ENCODE measurements around the gene VOPP1.
"Not testable (repeated sequence)": the region's sequence is repeated elsewhere in the genome, so short reads cannot be mapped to it uniquely, and the experiment has no call there.

VOPP1 gene

GRCh38 chr7:55572378-55573233, at the start of gene VOPP1:
Gene VOPP1 (minus strand): TSS chr7:55572502. CDS start chr7:55572324, 178 bp downstream.
- Histone ChIP-seq H3K9ac (ENCODE audit: low read depth, low read length) (peak within 1 kb of the TSS; percentile 82), H3K4me3 (ENCODE audit: low read depth, low read length) (peak within 1 kb of the TSS; percentile 89), H3K27me3 (ENCODE audit: control insufficient read depth, insufficient read depth, low read length) (peaks cover 2% of the 10 kb centered on the region), H3K4me1 (ENCODE audit: control insufficient read depth, insufficient read depth, low read length) (peaks cover 35% of the 10 kb centered on the region), H3K36me3 (ENCODE audit: control insufficient read depth, insufficient read depth, low read length) (no peaks in the 10 kb centered on the region), H3K9me3 (ENCODE audit: control insufficient read depth, insufficient read depth, low read length) (no peaks in the 10 kb centered on the region)

GRCh38 chr7:55618913-55619312, 46.6 kb upstream of the VOPP1 start:
- no peaks in the 10 kb centered on the region for H3K36me3 ChIP-seq (ENCODE audit: control insufficient read depth, insufficient read depth, low read length)
- H3K4me1 ChIP-seq (ENCODE audit: control insufficient read depth, insufficient read depth, low read length): no peaks in the 10 kb centered on the region
- H3K27me3 ChIP-seq (ENCODE audit: control insufficient read depth, insufficient read depth, low read length): no peaks in the 10 kb centered on the region
- H3K9ac ChIP-seq (ENCODE audit: low read depth, low read length): no peak overlapping the region
- H3K9me3 ChIP-seq (ENCODE audit: control insufficient read depth, insufficient read depth, low read length): peaks cover 13% of the 10 kb centered on the region
- no peak overlapping the region for H3K4me3 ChIP-seq (ENCODE audit: low read depth, low read length)

GRCh38 chr7:55614365-55615064, 42.2 kb upstream of the VOPP1 start:
- H3K9me3 ChIP-seq (ENCODE audit: control insufficient read depth, insufficient read depth, low read length); H3K9ac ChIP-seq (ENCODE audit: low read depth, low read length); H3K4me1 ChIP-seq (ENCODE audit: control insufficient read depth, insufficient read depth, low read length); H3K4me3 ChIP-seq (ENCODE audit: low read depth, low read length); H3K27me3 ChIP-seq (ENCODE audit: control insufficient read depth, insufficient read depth, low read length); H3K36me3 ChIP-seq (ENCODE audit: control insufficient read depth, insufficient read depth, low read length): not testable (repeated sequence)

- H3K27me3 ChIP-seq (ENCODE audit: control insufficient read depth, insufficient read depth, low read length); H3K4me1 ChIP-seq (ENCODE audit: control insufficient read depth, insufficient read depth, low read length); H3K4me3 ChIP-seq (ENCODE audit: low read depth, low read length); H3K36me3 ChIP-seq (ENCODE audit: control insufficient read depth, insufficient read depth, low read length); H3K9ac ChIP-seq (ENCODE audit: low read depth, low read length); H3K9me3 ChIP-seq (ENCODE audit: control insufficient read depth, insufficient read depth, low read length): not testable (repeated sequence)
Measured at GRCh38 chr7:55609726-55610125, 37.4 kb upstream of the VOPP1 start.

- H3K4me1 ChIP-seq (ENCODE audit: control insufficient read depth, insufficient read depth, low read length); H3K9me3 ChIP-seq (ENCODE audit: control insufficient read depth, insufficient read depth, low read length); H3K9ac ChIP-seq (ENCODE audit: low read depth, low read length); H3K36me3 ChIP-seq (ENCODE audit: control insufficient read depth, insufficient read depth, low read length); H3K4me3 ChIP-seq (ENCODE audit: low read depth, low read length); H3K27me3 ChIP-seq (ENCODE audit: control insufficient read depth, insufficient read depth, low read length): not testable (repeated sequence)
Measured at GRCh38 chr7:55605661-55606060, 33.4 kb upstream of the VOPP1 start.

- H3K9me3 ChIP-seq (ENCODE audit: control insufficient read depth, insufficient read depth, low read length); H3K4me3 ChIP-seq (ENCODE audit: low read depth, low read length); H3K9ac ChIP-seq (ENCODE audit: low read depth, low read length); H3K27me3 ChIP-seq (ENCODE audit: control insufficient read depth, insufficient read depth, low read length); H3K36me3 ChIP-seq (ENCODE audit: control insufficient read depth, insufficient read depth, low read length); H3K4me1 ChIP-seq (ENCODE audit: control insufficient read depth, insufficient read depth, low read length): not testable (repeated sequence)
Measured at GRCh38 chr7:55597944-55598499, 25.7 kb upstream of the VOPP1 start.

- not testable (repeated sequence) for H3K9me3 ChIP-seq (ENCODE audit: control insufficient read depth, insufficient read depth, low read length); H3K9ac ChIP-seq (ENCODE audit: low read depth, low read length); H3K4me1 ChIP-seq (ENCODE audit: control insufficient read depth, insufficient read depth, low read length); H3K4me3 ChIP-seq (ENCODE audit: low read depth, low read length); H3K36me3 ChIP-seq (ENCODE audit: control insufficient read depth, insufficient read depth, low read length); H3K27me3 ChIP-seq (ENCODE audit: control insufficient read depth, insufficient read depth, low read length)
Measured at GRCh38 chr7:55597214-55597739, 25.0 kb upstream of the VOPP1 start.

GRCh38 chr7:55595511-55595910, 23.2 kb upstream of the VOPP1 start:
- no peaks in the 10 kb centered on the region for H3K9me3 ChIP-seq (ENCODE audit: control insufficient read depth, insufficient read depth, low read length)
- H3K4me1 ChIP-seq (ENCODE audit: control insufficient read depth, insufficient read depth, low read length): no peaks in the 10 kb centered on the region
- H3K9ac ChIP-seq (ENCODE audit: low read depth, low read length): no peak overlapping the region
- H3K4me3 ChIP-seq (ENCODE audit: low read depth, low read length): no peak overlapping the region
- no peaks in the 10 kb centered on the region for H3K27me3 ChIP-seq (ENCODE audit: control insufficient read depth, insufficient read depth, low read length)
- H3K36me3 ChIP-seq (ENCODE audit: control insufficient read depth, insufficient read depth, low read length): no peaks in the 10 kb centered on the region

- Histone ChIP-seq H3K4me3 (ENCODE audit: low read depth, low read length) (no peak overlapping the region), H3K36me3 (ENCODE audit: control insufficient read depth, insufficient read depth, low read length) (no peaks in the 10 kb centered on the region), H3K4me1 (ENCODE audit: control insufficient read depth, insufficient read depth, low read length) (no peaks in the 10 kb centered on the region), H3K27me3 (ENCODE audit: control insufficient read depth, insufficient read depth, low read length) (no peaks in the 10 kb centered on the region), H3K9ac (ENCODE audit: low read depth, low read length) (no peak overlapping the region), H3K9me3 (ENCODE audit: control insufficient read depth, insufficient read depth, low read length) (no peaks in the 10 kb centered on the region)
Measured at GRCh38 chr7:55594870-55595269, 22.6 kb upstream of the VOPP1 start.

- Histone ChIP-seq H3K27me3 (ENCODE audit: control insufficient read depth, insufficient read depth, low read length) (no peaks in the 10 kb centered on the region), H3K9ac (ENCODE audit: low read depth, low read length) (no peak overlapping the region), H3K4me1 (ENCODE audit: control insufficient read depth, insufficient read depth, low read length) (no peaks in the 10 kb centered on the region), H3K36me3 (ENCODE audit: control insufficient read depth, insufficient read depth, low read length) (no peaks in the 10 kb centered on the region), H3K4me3 (ENCODE audit: low read depth, low read length) (no peak overlapping the region), H3K9me3 (ENCODE audit: control insufficient read depth, insufficient read depth, low read length) (no peaks in the 10 kb centered on the region)
Measured at GRCh38 chr7:55594414-55594813, 22.1 kb upstream of the VOPP1 start.

- no peak overlapping the region for H3K4me3 ChIP-seq (ENCODE audit: low read depth, low read length)
- H3K9me3 ChIP-seq (ENCODE audit: control insufficient read depth, insufficient read depth, low read length): no peaks in the 10 kb centered on the region
- no peaks in the 10 kb centered on the region for H3K27me3 ChIP-seq (ENCODE audit: control insufficient read depth, insufficient read depth, low read length)
- H3K4me1 ChIP-seq (ENCODE audit: control insufficient read depth, insufficient read depth, low read length): no peaks in the 10 kb centered on the region
- no peaks in the 10 kb centered on the region for H3K36me3 ChIP-seq (ENCODE audit: control insufficient read depth, insufficient read depth, low read length)
- no peak overlapping the region for H3K9ac ChIP-seq (ENCODE audit: low read depth, low read length)
Measured at GRCh38 chr7:55593515-55594318, 21.4 kb upstream of the VOPP1 start.

Data from iPS-15b (cell line).